Activated naive CD4-positive, alpha-beta T cell treated with anti-CD3 and anti-CD28 coated beads, Interleukin-2, amount 50 U/mL, for 24 hours (primary cell): ENCODE results near the gene HOXB6.
A peak's percentile ranks its signal among the peaks of the same experiment; 100 is the strongest.

Experiments used
- H3K27ac Mint-ChIP-seq: one replicate; pipeline ENCODE4 v1.8.0; 2021; ENCODE audit warnings: mild to moderate bottlenecking, mixed read lengths
- H3K27me3 Mint-ChIP-seq: one replicate; pipeline ENCODE4 v1.8.0; 2021; ENCODE audit warnings: mixed read lengths
- H3K36me3 Mint-ChIP-seq: one replicate; pipeline ENCODE4 v1.8.0; 2021; ENCODE audit warnings: mixed read lengths
- H3K4me1 Mint-ChIP-seq: one replicate; pipeline ENCODE4 v1.8.0; 2021; ENCODE audit warnings: mixed read lengths
- H3K4me3 Mint-ChIP-seq: one replicate; pipeline ENCODE4 v1.8.0; 2021; ENCODE audit warnings: mild to moderate bottlenecking, mixed read lengths
- H3K9me3 Mint-ChIP-seq: one replicate; pipeline ENCODE4 v1.8.0; 2021; ENCODE audit warnings: mixed read lengths

The HOXB6 gene

GRCh38 chr17:48565925-48566710, 38.7 kb downstream of the HOXB6 start:
- Mint-ChIP-seq H3K4me3 (no peak overlapping the region), H3K27ac (no peak overlapping the region), H3K9me3 (no peaks in the 10 kb centered on the region), H3K4me1 (peaks cover 24% of the 10 kb centered on the region), H3K36me3 (peaks cover 2% of the 10 kb centered on the region), H3K27me3 (peaks cover 6% of the 10 kb centered on the region)

GRCh38 chr17:48565022-48565554, 39.7 kb downstream of the HOXB6 start:
- Mint-ChIP-seq H3K36me3 (peaks cover 3% of the 10 kb centered on the region), H3K9me3 (no peaks in the 10 kb centered on the region), H3K4me3 (no peak overlapping the region)

GRCh38 chr17:48564188-48565021, 40.4 kb downstream of the HOXB6 start:
- Mint-ChIP-seq H3K4me3 (no peak overlapping the region), H3K9me3 (no peaks in the 10 kb centered on the region), H3K27me3 (peaks cover 6% of the 10 kb centered on the region), H3K4me1 (peaks cover 24% of the 10 kb centered on the region), H3K36me3 (peaks cover 3% of the 10 kb centered on the region), H3K27ac (peak overlapping the region; percentile 75)

More at GRCh38 chr17:48565022-48565554, 39.7 kb downstream of the HOXB6 start:
- Mint-ChIP-seq H3K27ac (peak overlapping the region; percentile 75), H3K4me1 (peaks cover 24% of the 10 kb centered on the region), H3K27me3 (peaks cover 6% of the 10 kb centered on the region)

GRCh38 chr17:48563867-48564187, 41.0 kb downstream of the HOXB6 start:
- H3K27ac Mint-ChIP-seq = no peak overlapping the region
- H3K9me3 Mint-ChIP-seq = no peaks in the 10 kb centered on the region
- peaks cover 4% of the 10 kb centered on the region for H3K27me3 Mint-ChIP-seq
- H3K4me1 Mint-ChIP-seq = peaks cover 21% of the 10 kb centered on the region
- H3K4me3 Mint-ChIP-seq = no peak overlapping the region
- H3K36me3 Mint-ChIP-seq = peaks cover 3% of the 10 kb centered on the region

- peaks cover 17% of the 10 kb centered on the region for H3K4me1 Mint-ChIP-seq
- peaks cover 2% of the 10 kb centered on the region for H3K27me3 Mint-ChIP-seq
- H3K27ac Mint-ChIP-seq = no peak overlapping the region
- no peak overlapping the region for H3K4me3 Mint-ChIP-seq
- peaks cover 3% of the 10 kb centered on the region for H3K36me3 Mint-ChIP-seq
- H3K9me3 Mint-ChIP-seq = no peaks in the 10 kb centered on the region
Measured at GRCh38 chr17:48563385-48563838, 41.4 kb downstream of the HOXB6 start.

- H3K36me3 Mint-ChIP-seq = peaks cover 3% of the 10 kb centered on the region
- H3K27me3 Mint-ChIP-seq = no peaks in the 10 kb centered on the region
- no peak overlapping the region for H3K27ac Mint-ChIP-seq
- H3K9me3 Mint-ChIP-seq = no peaks in the 10 kb centered on the region
- no peak overlapping the region for H3K4me3 Mint-ChIP-seq
- peaks cover 15% of the 10 kb centered on the region for H3K4me1 Mint-ChIP-seq
Measured at GRCh38 chr17:48562934-48563333, 41.9 kb downstream of the HOXB6 start.

- no peak overlapping the region for H3K27ac Mint-ChIP-seq
- no peak overlapping the region for H3K4me3 Mint-ChIP-seq
- no peaks in the 10 kb centered on the region for H3K9me3 Mint-ChIP-seq
- peaks cover 3% of the 10 kb centered on the region for H3K36me3 Mint-ChIP-seq
- H3K27me3 Mint-ChIP-seq = no peaks in the 10 kb centered on the region
- H3K4me1 Mint-ChIP-seq = peaks cover 15% of the 10 kb centered on the region
Measured at GRCh38 chr17:48561884-48562810, 42.6 kb downstream of the HOXB6 start.

- Mint-ChIP-seq H3K27me3 (peaks cover under 1% of the 10 kb centered on the region), H3K4me1 (peaks cover 29% of the 10 kb centered on the region), H3K9me3 (no peaks in the 10 kb centered on the region), H3K27ac (peak overlapping the region; percentile 41), H3K36me3 (peaks cover 3% of the 10 kb centered on the region), H3K4me3 (no peak overlapping the region)
Measured at GRCh38 chr17:48559840-48560817, 44.7 kb downstream of the HOXB6 start.

GRCh38 chr17:48559122-48559839, 45.5 kb downstream of the HOXB6 start:
- H3K36me3 Mint-ChIP-seq = peaks cover 3% of the 10 kb centered on the region
- H3K27ac Mint-ChIP-seq = no peak overlapping the region
- peaks cover 31% of the 10 kb centered on the region for H3K4me1 Mint-ChIP-seq
- no peaks in the 10 kb centered on the region for H3K9me3 Mint-ChIP-seq
- peaks cover 1% of the 10 kb centered on the region for H3K27me3 Mint-ChIP-seq
- no peak overlapping the region for H3K4me3 Mint-ChIP-seq

- Mint-ChIP-seq H3K4me3 (no peak overlapping the region), H3K4me1 (peaks cover 31% of the 10 kb centered on the region), H3K27me3 (peaks cover 1% of the 10 kb centered on the region), H3K27ac (no peak overlapping the region), H3K9me3 (no peaks in the 10 kb centered on the region), H3K36me3 (peaks cover 3% of the 10 kb centered on the region)
Measured at GRCh38 chr17:48558831-48559121, 46.0 kb downstream of the HOXB6 start.

- peaks cover 1% of the 10 kb centered on the region for H3K27me3 Mint-ChIP-seq
- no peak overlapping the region for H3K27ac Mint-ChIP-seq
- H3K36me3 Mint-ChIP-seq = peaks cover 3% of the 10 kb centered on the region
- H3K9me3 Mint-ChIP-seq = no peaks in the 10 kb centered on the region
- peaks cover 31% of the 10 kb centered on the region for H3K4me1 Mint-ChIP-seq
- no peak overlapping the region for H3K4me3 Mint-ChIP-seq
Measured at GRCh38 chr17:48558057-48558830, 46.5 kb downstream of the HOXB6 start.

GRCh38 chr17:48556576-48557401, 48.0 kb downstream of the HOXB6 start:
- Mint-ChIP-seq H3K4me1 (peaks cover 23% of the 10 kb centered on the region), H3K27me3 (peaks cover 1% of the 10 kb centered on the region), H3K4me3 (peak overlapping the region; percentile 76)

GRCh38 chr17:48556229-48556575, 48.6 kb downstream of the HOXB6 start:
- H3K36me3 Mint-ChIP-seq = peaks cover 2% of the 10 kb centered on the region
- no peaks in the 10 kb centered on the region for H3K9me3 Mint-ChIP-seq
- H3K27me3 Mint-ChIP-seq = peaks cover 1% of the 10 kb centered on the region
- H3K4me1 Mint-ChIP-seq = peaks cover 17% of the 10 kb centered on the region
- no peak overlapping the region for H3K27ac Mint-ChIP-seq
- peak overlapping the region; percentile 76 for H3K4me3 Mint-ChIP-seq

More at GRCh38 chr17:48556576-48557401, 48.0 kb downstream of the HOXB6 start:
- H3K36me3 Mint-ChIP-seq = peaks cover 3% of the 10 kb centered on the region
- H3K27ac Mint-ChIP-seq = no peak overlapping the region
- H3K9me3 Mint-ChIP-seq = no peaks in the 10 kb centered on the region
